ENCODE measurements around the gene HSPB2.

GRCh38 chr11:111906680-111907079 is 5.9 kb upstream of the HSPB2 start:
- TF ChIP-seq NFE2L2 (IDR thresholded peaks at IDR 0.05; ENCODE audit: low read depth, low read length) (no peak), CTCF (conservative IDR thresholded peaks at IDR 0.05; ENCODE audit: low read depth, low read length) (no peak), POLR2A (IDR thresholded peaks at IDR 0.05; ENCODE audit: low read depth, low read length) (no peak), MAFK (IDR thresholded peaks at IDR 0.05; ENCODE audit: low read depth, low read length) (no peak)

Data from IMR-90 (cell line).